HepG2 (cell line): ENCODE measurements around the gene KMT2A. TPM values are rescaled to one million over a fixed set of nuclear protein-coding genes. Genes with fewer than 3 reads are reported as not detected.

Experiments
- ARNT ChIP-seq: fragments of 450-650 bp; IDR thresholded peaks from 2 replicates; pipeline ENCODE4 v1.6.1; 2017
- ARNT2 ChIP-seq: sonication (generic); formaldehyde crosslinking; IDR thresholded peaks from 2 replicates; pipeline ENCODE4 v1.8.0; 2022; ENCODE audit warnings: mild to moderate bottlenecking, low read depth, missing genetic modification reagents, moderate library complexity
- ATF1 ChIP-seq: IDR thresholded peaks from 2 replicates; pipeline ENCODE4 v1.6.1; 2016; ENCODE audit warnings: mild to moderate bottlenecking, control low read depth
- GTF2F1 ChIP-seq: fragments of 150-350 bp; IDR thresholded peaks from 2 replicates; pipeline ENCODE4 v1.6.1; 2014; ENCODE audit warnings: low read length
- KMT2A ChIP-seq: sonication (generic); formaldehyde crosslinking; IDR thresholded peaks from 2 replicates; pipeline ENCODE4 v1.4.0; 2020; ENCODE audit warnings: missing genetic modification reagents
- MTF2 ChIP-seq: sonication (generic); formaldehyde crosslinking; IDR thresholded peaks from 2 replicates; pipeline ENCODE4 v1.5.0; 2020; ENCODE audit warnings: missing genetic modification reagents, borderline replicate concordance
- NBN ChIP-seq: fragments of 450-650 bp; conservative IDR thresholded peaks from 2 replicates; pipeline ENCODE4 v1.6.1; 2017
- RAD21 ChIP-seq: fragments of 450-650 bp; formaldehyde crosslinking; IDR thresholded peaks from 2 replicates; pipeline ENCODE4 v1.5.0; 2020; ENCODE audit warnings: mild to moderate bottlenecking
- RCOR2 ChIP-seq: IDR thresholded peaks from 2 replicates; pipeline ENCODE4 v1.6.1; 2016; ENCODE audit warnings: missing biosample characterization, missing genetic modification reagents
- RFX5 ChIP-seq: IDR thresholded peaks from 2 replicates; pipeline ENCODE4 v1.6.1; 2011; ENCODE audit warnings: low read depth, low read length, improper control_type of control experiment
- SOX5 ChIP-seq: IDR thresholded peaks from 2 replicates; pipeline ENCODE4 v1.6.1; 2016; ENCODE audit warnings: borderline replicate concordance
- SRF ChIP-seq: IDR thresholded peaks from 2 replicates; pipeline ENCODE4 v1.6.1; 2011; ENCODE audit warnings: mild to moderate bottlenecking, low read depth, low read length, moderate library complexity
- TCF7L2 ChIP-seq: IDR thresholded peaks from 2 replicates; pipeline ENCODE4 v1.6.1; 2011; ENCODE audit warnings: mild to moderate bottlenecking, low read depth, low read length, moderate library complexity
- ZBTB38 ChIP-seq: sonication (generic); formaldehyde crosslinking; IDR thresholded peaks from 2 replicates; pipeline ENCODE4 v1.5.1; 2020; ENCODE audit warnings: mild to moderate bottlenecking, missing genetic modification reagents
- ZC3H13 ChIP-seq: sonication (generic); formaldehyde crosslinking; IDR thresholded peaks from 2 replicates; pipeline ENCODE4 v1.8.1; 2023; ENCODE audit warnings: mild to moderate bottlenecking, missing genetic modification reagents, moderate library complexity
- ZHX1 ChIP-seq: sonication (generic); formaldehyde crosslinking; IDR thresholded peaks from 2 replicates; pipeline ENCODE4 v1.8.1; 2022; ENCODE audit warnings: low read depth, mild to moderate bottlenecking, missing genetic modification reagents
- ZNF337 ChIP-seq: sonication (generic); formaldehyde crosslinking; IDR thresholded peaks from 2 replicates; pipeline ENCODE4 v1.5.1; 2020; ENCODE audit warnings: missing genetic modification reagents, low read depth, mild to moderate bottlenecking, borderline replicate concordance
- ZNF432 ChIP-seq: sonication (generic); formaldehyde crosslinking; IDR thresholded peaks from 2 replicates; pipeline ENCODE4 v1.5.0; 2020; ENCODE audit warnings: missing genetic modification reagents, mild to moderate bottlenecking, borderline replicate concordance
- ZNF530 ChIP-seq: sonication (generic); formaldehyde crosslinking; IDR thresholded peaks from 2 replicates; pipeline ENCODE4 v1.5.0; 2020; ENCODE audit warnings: low read depth, mild to moderate bottlenecking, missing genetic modification reagents
- ZNF609 ChIP-seq: sonication (generic); formaldehyde crosslinking; IDR thresholded peaks from 2 replicates; pipeline ENCODE4 v1.4.0; 2020; ENCODE audit warnings: mild to moderate bottlenecking, missing genetic modification reagents, borderline replicate concordance
- polyA plus RNA-seq, 8 experiments: library from polyadenylated mRNA; depleted of rRNA in 3 of 8; stranded (reverse) in 7 of 8; unstranded in 1 of 8; fragments of >200 nt; fragmentation: Illumina TruSeq in 4 of 8; extraction: Trizol in 4 of 8; gene quantifications; 2 replicates each; pipeline versions ENCODE4 v1.2.1 to v1.2.3, GENCODE V29; 2011 to 2016; ENCODE audit warnings: low read depth in 4 of 8, missing spikeins in 1 of 8, mixed read lengths in 1 of 8; ENCODE audit not compliant: insufficient read depth in 1 of 8
- total RNA-seq, 5 experiments: library from RNA; depleted of rRNA; stranded (reverse); fragments of >200 nt; fragmentation: Illumina TruSeq; extraction: Trizol; gene quantifications; 2 replicates each; pipeline ENCODE4 v1.2.3, GENCODE V29; 2016; ENCODE audit warnings: low read depth in 1 of 5

KMT2A gene
- total and polyA plus RNA-seq, 2 of the 13 experiments (the other 11 are each of a cell fraction or from before 2014, with no cell fraction given), result 12.4 to 20.0 TPM

GRCh38 chr11:118530683-118531596 is 94.6 kb downstream of the KMT2A start, which contains the start of gene TMEM25 (continued):
- TF ChIP-seq ZNF609 (CRISPR knock-in tag) (no peak), NBN (no peak), ZBTB38 (no peak), ATF1 (CRISPR knock-in tag) (no peak), TCF7L2 (no peak), ZHX1 (CRISPR knock-in tag) (no peak; the same call in none of the 2 replicates), SOX5 (CRISPR knock-in tag) (no peak; the same call in 1 of the 2 replicates), ARNT (no peak), KMT2A (peak; percentile 74), ZNF337 (no peak), MTF2 (CRISPR knock-in tag) (no peak), RAD21 (no peak), ZC3H13 (CRISPR knock-in tag) (0 out of 2 replicates have a peak, but pooled peaks have one; percentile 56), SRF (peak; percentile 92), GTF2F1 (no peak), ARNT2 (CRISPR knock-in tag) (no peak), ZNF530 (CRISPR knock-in tag) (no peak), RFX5 (no peak), RCOR2 (no peak), ZNF432 (no peak)
